Astrocyte (in vitro differentiated cells and primary cell): ENCODE measurements around the gene DPAGT1. TPM values are rescaled to one million over a fixed set of nuclear protein-coding genes. Genes with fewer than 3 reads are reported as not detected.
A peak's percentile ranks its signal among the peaks of the same experiment; 100 is the strongest.

Experiments used
- DNase-seq: peaks from one replicate; pipeline ENCODE4 v3.0.0-alpha.2; 2010; ENCODE audit warnings: low read depth
- FAIRE-seq: peaks from 2 replicates; lab custom pipeline; 2011; peaks lifted over from hg19 to GRCh38; lab: Jason Lieb, UNC
- H2AFZ ChIP-seq: 2 replicates; pipeline ENCODE4 v1.6.0; 2012; ENCODE audit warnings: low read depth, low read length, inconsistent platforms
- H3K27ac ChIP-seq: 2 replicates; pipeline ENCODE4 v1.5.1; 2011; ENCODE audit warnings: low read depth, low read length, inconsistent platforms
- H3K27me3 ChIP-seq: 2 replicates; pipeline ENCODE4 v1.6.0; 2011; ENCODE audit warnings: low read length, inconsistent platforms; ENCODE audit not compliant: insufficient read depth
- H3K36me3 ChIP-seq: 2 replicates; pipeline ENCODE4 v1.5.1; 2011; ENCODE audit warnings: low read length, inconsistent platforms; ENCODE audit not compliant: insufficient read depth
- H3K4me1 ChIP-seq: 2 replicates; pipeline ENCODE4 v1.5.1; 2011; ENCODE audit warnings: low read length, inconsistent platforms; ENCODE audit not compliant: insufficient read depth
- H3K4me2 ChIP-seq: 2 replicates; pipeline ENCODE4 v1.6.0; 2012; ENCODE audit warnings: low read length, inconsistent platforms
- H3K4me3 ChIP-seq: 2 replicates; pipeline ENCODE4 v1.5.1; 2011; ENCODE audit warnings: low read depth, mild to moderate bottlenecking, low read length, inconsistent platforms; ENCODE audit not compliant: insufficient read depth
- H3K79me2 ChIP-seq: 2 replicates; pipeline ENCODE4 v1.6.0; 2012; ENCODE audit warnings: mild to moderate bottlenecking, low read length, inconsistent platforms; ENCODE audit not compliant: insufficient read depth
- H3K9ac ChIP-seq: 2 replicates; pipeline ENCODE4 v1.6.0; 2012; ENCODE audit warnings: mild to moderate bottlenecking, low read length, inconsistent platforms
- H3K9me3 ChIP-seq: 2 replicates; pipeline ENCODE4 v1.5.1; 2012; ENCODE audit warnings: low read depth, mild to moderate bottlenecking, low read length, inconsistent platforms; ENCODE audit not compliant: insufficient read depth
- H4K20me1 ChIP-seq: 2 replicates; pipeline ENCODE4 v1.6.0; 2012; ENCODE audit warnings: low read length, inconsistent platforms; ENCODE audit not compliant: insufficient read depth
- H3K27ac Mint-ChIP-seq: one replicate; pipeline ENCODE4 v1.8.0; 2021; ENCODE audit warnings: mild to moderate bottlenecking, mixed read lengths; ENCODE audit not compliant: unreplicated experiment
- H3K27me3 Mint-ChIP-seq: one replicate; pipeline ENCODE4 v1.8.0; 2021; ENCODE audit warnings: low read depth, mixed read lengths; ENCODE audit not compliant: unreplicated experiment
- H3K36me3 Mint-ChIP-seq: one replicate; pipeline ENCODE4 v1.8.0; 2021; ENCODE audit warnings: low read depth, mixed read lengths; ENCODE audit not compliant: unreplicated experiment
- H3K4me1 Mint-ChIP-seq: one replicate; pipeline ENCODE4 v1.8.0; 2021; ENCODE audit warnings: low read depth, mixed read lengths; ENCODE audit not compliant: unreplicated experiment
- H3K4me3 Mint-ChIP-seq: one replicate; pipeline ENCODE4 v1.8.0; 2021; ENCODE audit warnings: mild to moderate bottlenecking, moderate library complexity, mixed read lengths; ENCODE audit not compliant: unreplicated experiment
- H3K9me3 Mint-ChIP-seq: one replicate; pipeline ENCODE4 v1.8.0; 2021; ENCODE audit warnings: mild to moderate bottlenecking, mixed read lengths; ENCODE audit not compliant: unreplicated experiment
- EZH2 ChIP-seq: IDR thresholded peaks from 2 replicates; pipeline ENCODE4 v1.6.1; 2012; ENCODE audit warnings: mild to moderate bottlenecking, low read length, inconsistent platforms; ENCODE audit not compliant: insufficient read depth
- total RNA-seq: library from RNA; stranded (reverse); gene quantifications from 2 replicates; pipeline ENCODE4 v1.2.1, GENCODE V29; 2021
- TF ChIP-seq, protein P1 (sequence below): IDR thresholded peaks from 2 replicates; pipeline ENCODE4 v1.5.1; 2011; ENCODE audit warnings: low read depth, mild to moderate bottlenecking, inconsistent platforms, low read length, moderate library complexity; ENCODE audit not compliant: insufficient read depth

Gene DPAGT1
- total RNA-seq, 1 donor from 2014 or later: 44.1 TPM

DNA sequence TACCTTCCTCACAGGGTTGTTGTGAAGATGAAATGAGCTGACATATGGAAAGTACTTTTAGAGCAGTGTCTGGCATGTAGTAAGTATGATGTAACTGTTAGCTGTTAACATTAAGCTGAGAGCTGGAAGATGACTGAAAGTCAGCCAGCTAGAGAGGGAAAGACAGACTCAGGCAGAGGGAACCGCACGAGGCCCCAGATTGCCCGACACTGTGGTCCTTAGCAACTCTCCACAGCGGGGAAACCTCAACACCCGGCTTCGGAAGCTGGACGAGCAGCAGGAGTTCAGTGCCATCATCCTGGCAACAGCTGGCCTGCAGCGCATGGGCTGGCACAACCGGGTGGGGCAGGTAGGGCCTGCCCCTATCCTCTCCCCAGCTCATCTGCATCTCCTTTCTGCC, 10.5 kb downstream of the DPAGT1 start:
- Histone ChIP-seq H4K20me1 (peaks cover 29% of the 10 kb centered on the region), H2AFZ (no peak overlapping the region), H3K79me2 (peaks cover 49% of the 10 kb centered on the region), H3K27ac (no peak overlapping the region), H3K36me3 (peaks cover 4% of the 10 kb centered on the region), H3K9ac (no peak overlapping the region), H3K4me2 (no peak overlapping the region), H3K9me3 (no peaks in the 10 kb centered on the region), H3K4me1 (peaks cover 17% of the 10 kb centered on the region), H3K4me3 (no peak overlapping the region), H3K27me3 (no peaks in the 10 kb centered on the region)
- H3K9me3 Mint-ChIP-seq: no peaks in the 10 kb centered on the region
- peaks cover 3% of the 10 kb centered on the region for H3K36me3 Mint-ChIP-seq
- TF ChIP-seq, protein P1, sequence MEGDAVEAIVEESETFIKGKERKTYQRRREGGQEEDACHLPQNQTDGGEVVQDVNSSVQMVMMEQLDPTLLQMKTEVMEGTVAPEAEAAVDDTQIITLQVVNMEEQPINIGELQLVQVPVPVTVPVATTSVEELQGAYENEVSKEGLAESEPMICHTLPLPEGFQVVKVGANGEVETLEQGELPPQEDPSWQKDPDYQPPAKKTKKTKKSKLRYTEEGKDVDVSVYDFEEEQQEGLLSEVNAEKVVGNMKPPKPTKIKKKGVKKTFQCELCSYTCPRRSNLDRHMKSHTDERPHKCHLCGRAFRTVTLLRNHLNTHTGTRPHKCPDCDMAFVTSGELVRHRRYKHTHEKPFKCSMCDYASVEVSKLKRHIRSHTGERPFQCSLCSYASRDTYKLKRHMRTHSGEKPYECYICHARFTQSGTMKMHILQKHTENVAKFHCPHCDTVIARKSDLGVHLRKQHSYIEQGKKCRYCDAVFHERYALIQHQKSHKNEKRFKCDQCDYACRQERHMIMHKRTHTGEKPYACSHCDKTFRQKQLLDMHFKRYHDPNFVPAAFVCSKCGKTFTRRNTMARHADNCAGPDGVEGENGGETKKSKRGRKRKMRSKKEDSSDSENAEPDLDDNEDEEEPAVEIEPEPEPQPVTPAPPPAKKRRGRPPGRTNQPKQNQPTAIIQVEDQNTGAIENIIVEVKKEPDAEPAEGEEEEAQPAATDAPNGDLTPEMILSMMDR: no peak
- no peak for TF ChIP-seq EZH2
- no peak for DNase-seq
- H3K27me3 Mint-ChIP-seq: no peaks in the 10 kb centered on the region
- peaks cover 15% of the 10 kb centered on the region for H3K4me1 Mint-ChIP-seq
- no peak overlapping the region for H3K4me3 Mint-ChIP-seq
- H3K27ac Mint-ChIP-seq: peak overlapping the region; percentile 62
- FAIRE-seq: no peak

DNA sequence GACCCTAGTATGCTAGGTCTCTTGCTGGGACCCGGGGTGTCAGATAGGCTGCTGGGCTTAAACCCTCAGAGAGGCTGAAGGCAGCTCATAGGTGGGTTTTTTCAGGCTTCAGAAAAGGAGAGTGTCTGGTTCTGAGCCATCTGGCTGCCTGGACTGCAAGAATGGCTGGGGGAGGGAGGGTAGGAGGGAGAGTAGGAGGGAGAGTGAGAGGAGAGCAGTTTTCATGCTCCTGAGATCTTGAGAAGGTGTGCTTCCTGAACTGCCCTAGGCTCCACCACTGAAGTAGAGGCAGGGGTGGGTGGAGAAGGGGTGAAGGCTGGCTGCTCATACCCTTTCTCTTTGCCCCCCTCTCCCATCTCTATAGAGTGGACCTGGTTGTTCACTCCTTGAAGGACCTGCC, 12.3 kb downstream of the DPAGT1 start:
- H3K36me3 ChIP-seq: peaks cover 4% of the 10 kb centered on the region
- H3K9me3 Mint-ChIP-seq: no peaks in the 10 kb centered on the region

DNA sequence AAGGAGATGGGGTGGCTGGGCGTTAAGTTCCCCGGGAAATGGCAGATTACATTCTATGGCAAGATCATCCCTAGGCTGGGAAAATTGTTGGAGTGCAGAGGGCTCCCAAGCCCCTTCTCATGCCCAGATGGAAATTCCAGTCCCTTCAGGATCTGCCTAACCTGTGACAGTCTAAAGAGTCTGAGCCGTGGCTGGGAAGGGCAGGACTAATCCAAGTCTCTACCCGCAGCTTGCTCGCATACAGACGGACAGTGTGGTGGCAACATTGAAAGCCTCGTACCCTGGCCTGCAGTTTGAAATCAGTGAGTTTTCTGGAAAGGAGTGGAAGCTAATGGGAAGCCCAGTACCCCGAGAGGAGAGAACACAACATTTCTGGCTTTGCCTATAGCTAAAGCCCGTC, 13.2 kb downstream of the DPAGT1 start:
- Histone ChIP-seq H3K79me2 (peaks cover 40% of the 10 kb centered on the region), H4K20me1 (peaks cover 19% of the 10 kb centered on the region), H3K36me3 (peaks cover 4% of the 10 kb centered on the region), H3K27me3 (no peaks in the 10 kb centered on the region), H3K27ac (no peak overlapping the region), H3K9ac (no peak overlapping the region), H3K4me1 (peaks cover 26% of the 10 kb centered on the region), H2AFZ (no peak overlapping the region), H3K4me3 (no peak overlapping the region), H3K4me2 (no peak overlapping the region), H3K9me3 (no peaks in the 10 kb centered on the region)
- no peak for TF ChIP-seq EZH2
- TF ChIP-seq, protein P1: no peak
- Mint-ChIP-seq H3K27me3 (no peaks in the 10 kb centered on the region), H3K36me3 (peaks cover 3% of the 10 kb centered on the region), H3K4me1 (peaks cover 12% of the 10 kb centered on the region), H3K9me3 (no peaks in the 10 kb centered on the region), H3K27ac (no peak overlapping the region), H3K4me3 (peak overlapping the region; percentile 29)
- FAIRE-seq: no peak
- DNase-seq: no peak

More for the DNA sequence above, 12.3 kb downstream of the DPAGT1 start:
- no peak for DNase-seq
- H3K9me3 ChIP-seq: no peaks in the 10 kb centered on the region
- H3K4me3 ChIP-seq: no peak overlapping the region
- Mint-ChIP-seq H3K27me3 (no peaks in the 10 kb centered on the region), H3K27ac (no peak overlapping the region), H3K4me1 (peaks cover 15% of the 10 kb centered on the region), H3K4me3 (no peak overlapping the region), H3K36me3 (peaks cover 3% of the 10 kb centered on the region)
- FAIRE-seq: no peak
- H3K27ac ChIP-seq: no peak overlapping the region
- H3K9ac ChIP-seq: no peak overlapping the region
- H3K4me2 ChIP-seq: no peak overlapping the region
- H3K4me1 ChIP-seq: peaks cover 28% of the 10 kb centered on the region
- peaks cover 49% of the 10 kb centered on the region for H3K79me2 ChIP-seq
- H3K27me3 ChIP-seq: no peaks in the 10 kb centered on the region
- TF ChIP-seq EZH2: no peak
- TF ChIP-seq, protein P1: no peak
- peaks cover 27% of the 10 kb centered on the region for H4K20me1 ChIP-seq
- H2AFZ ChIP-seq: no peak overlapping the region
